Measurements from ENCODE around the gene GAREM2.

Gene GAREM2

DNA sequence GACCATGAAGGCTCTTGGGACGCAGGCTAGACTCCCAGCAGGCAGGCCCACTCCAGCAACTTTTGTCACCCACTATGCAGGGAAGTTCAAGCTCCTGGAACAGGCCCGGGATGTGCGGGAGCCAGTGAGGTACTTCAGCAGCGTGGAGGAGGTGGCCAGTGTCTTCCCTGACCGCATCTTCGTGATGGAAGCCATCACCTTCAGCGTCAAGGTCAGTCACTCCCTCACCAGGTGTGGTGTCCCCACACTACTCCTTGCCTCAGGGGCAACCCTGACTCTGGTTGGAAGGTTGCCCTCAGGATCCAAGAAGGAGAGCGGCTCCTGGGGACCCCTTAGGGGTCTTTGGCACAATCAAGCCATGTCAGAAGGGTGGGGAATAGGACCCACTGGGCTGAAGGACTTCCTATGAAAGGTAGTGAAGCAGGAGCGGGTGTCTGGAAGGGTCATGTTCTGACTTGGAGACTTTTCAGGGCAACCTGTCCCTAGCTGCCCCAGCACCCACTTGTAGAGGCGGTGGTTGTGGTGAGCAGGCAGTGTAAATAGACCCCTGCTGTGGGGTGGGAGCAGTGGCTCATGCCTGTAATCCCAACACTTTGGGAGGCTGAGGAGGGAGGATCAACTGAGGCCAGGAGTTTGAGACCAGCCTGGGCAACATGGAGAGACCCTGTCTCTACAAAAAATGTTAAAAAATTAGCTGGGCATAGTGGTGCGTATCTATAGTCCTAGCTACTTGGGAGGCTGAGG, 10.2 kb downstream of the GAREM2 start:
- no peak for FAIRE-seq
- no peak for TF ChIP-seq POLR2AphosphoS5 (IDR thresholded peaks at IDR 0.05; ENCODE audit: low read depth, low read length)
- no peak for TF ChIP-seq POLR2A (IDR thresholded peaks at IDR 0.05; ENCODE audit: low read depth, low read length)
- no peak for TF ChIP-seq TAF1 (IDR thresholded peaks at IDR 0.05; ENCODE audit: borderline replicate concordance, low read depth, low read length)
- no peak for DNase-seq (ENCODE audit: insufficient read length)

DNA sequence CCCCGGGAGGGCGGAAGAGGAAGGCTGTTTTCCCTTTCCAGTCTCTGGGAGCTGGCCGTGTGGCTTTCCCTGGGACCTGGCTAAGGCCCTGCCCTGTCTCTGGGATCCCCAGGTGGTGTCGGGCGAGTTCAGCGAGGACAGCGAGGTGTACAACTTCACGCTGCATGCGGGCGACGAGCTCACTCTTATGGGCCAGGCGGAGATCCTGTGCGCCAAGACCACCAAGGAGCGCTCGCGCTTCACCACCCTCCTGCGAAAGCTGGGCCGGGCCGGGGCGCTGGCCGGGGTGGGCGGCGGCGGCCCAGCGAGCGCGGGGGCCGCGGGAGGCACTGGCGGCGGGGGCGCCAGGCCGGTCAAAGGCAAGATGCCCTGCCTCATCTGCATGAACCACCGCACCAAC, 11.2 kb downstream of the GAREM2 start:
- DNase-seq (ENCODE audit: insufficient read length) (no peak), FAIRE-seq (no peak)
- TF ChIP-seq TAF1 (IDR thresholded peaks at IDR 0.05; ENCODE audit: borderline replicate concordance, low read depth, low read length) (no peak), POLR2AphosphoS5 (IDR thresholded peaks at IDR 0.05; ENCODE audit: low read depth, low read length) (no peak), POLR2A (IDR thresholded peaks at IDR 0.05; ENCODE audit: low read depth, low read length) (no peak)

DNA sequence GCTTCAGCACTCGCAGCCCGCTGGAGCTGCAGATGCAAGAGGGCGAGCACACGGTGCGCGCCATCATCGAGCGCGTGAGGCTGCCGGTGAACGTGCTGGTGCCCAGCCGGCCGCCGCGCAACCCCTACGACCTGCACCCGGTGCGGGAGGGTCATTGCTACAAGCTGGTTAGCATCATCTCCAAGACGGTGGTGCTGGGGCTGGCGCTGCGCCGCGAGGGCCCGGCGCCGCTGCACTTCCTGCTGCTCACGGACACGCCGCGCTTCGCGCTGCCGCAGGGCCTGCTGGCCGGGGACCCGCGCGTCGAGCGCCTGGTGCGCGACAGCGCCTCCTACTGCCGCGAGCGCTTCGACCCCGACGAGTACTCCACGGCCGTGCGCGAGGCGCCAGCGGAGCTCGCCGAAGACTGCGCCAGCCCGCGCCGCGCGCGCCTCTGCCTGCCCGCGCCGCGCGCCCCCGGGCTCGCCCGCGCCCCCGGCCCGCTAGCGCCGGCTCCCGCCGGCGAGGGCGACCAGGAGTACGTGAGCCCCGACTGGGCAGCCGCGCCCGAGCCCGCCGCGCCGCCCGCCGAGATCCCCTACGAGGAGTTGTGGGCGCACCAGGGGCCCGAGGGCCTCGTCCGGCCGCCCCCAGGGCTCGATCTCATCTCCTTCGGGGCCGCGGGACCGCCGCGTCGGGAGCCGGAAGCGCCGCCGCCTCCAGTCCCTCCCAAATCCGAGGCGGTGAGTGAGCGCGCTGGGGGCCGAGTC, 11.8 kb downstream of the GAREM2 start:
- peak; percentile 92 for DNase-seq (ENCODE audit: insufficient read length)
- TF ChIP-seq TAF1 (IDR thresholded peaks at IDR 0.05; ENCODE audit: borderline replicate concordance, low read depth, low read length) (no peak), POLR2A (IDR thresholded peaks at IDR 0.05; ENCODE audit: low read depth, low read length) (peak; percentile 64; the same call in 1 of the 2 replicates)
- FAIRE-seq = peak; percentile 24

DNA sequence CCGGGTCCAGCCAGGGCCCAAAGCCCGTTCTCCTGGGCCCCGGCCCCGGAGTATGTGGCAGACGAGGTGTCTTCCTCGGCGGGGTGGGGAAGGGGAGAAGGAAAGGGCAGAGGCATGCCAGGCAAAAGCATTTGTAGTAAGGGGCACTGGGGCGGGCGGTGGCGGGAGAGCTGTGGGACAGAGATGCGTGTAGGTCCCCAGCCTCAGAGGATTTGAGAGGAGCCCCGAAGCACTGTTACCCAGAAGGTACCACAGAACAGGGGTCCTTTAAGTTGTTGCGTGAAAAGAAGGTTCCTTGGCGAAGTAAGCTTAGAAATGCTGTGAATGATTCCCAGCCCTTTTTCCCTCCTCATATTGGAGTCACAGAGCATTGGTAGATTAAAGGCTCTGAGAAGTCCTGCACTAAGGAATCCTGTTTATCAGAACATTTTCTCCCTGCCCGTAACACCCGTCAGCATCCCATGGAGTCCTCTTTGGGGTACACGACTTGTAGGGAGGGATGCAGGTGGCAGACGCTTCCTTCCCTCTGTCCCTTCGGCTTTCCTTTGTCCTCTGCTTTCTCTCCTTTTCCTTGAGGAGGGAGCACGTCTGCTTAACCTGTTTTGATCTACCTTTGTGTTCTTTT, 12.5 kb downstream of the GAREM2 start:
- DNase-seq (ENCODE audit: insufficient read length) (no peak), FAIRE-seq (no peak)
- TF ChIP-seq POLR2AphosphoS5 (IDR thresholded peaks at IDR 0.05; ENCODE audit: low read depth, low read length) (no peak), POLR2A (IDR thresholded peaks at IDR 0.05; ENCODE audit: low read depth, low read length) (no peak), TAF1 (IDR thresholded peaks at IDR 0.05; ENCODE audit: borderline replicate concordance, low read depth, low read length) (no peak)

DNA sequence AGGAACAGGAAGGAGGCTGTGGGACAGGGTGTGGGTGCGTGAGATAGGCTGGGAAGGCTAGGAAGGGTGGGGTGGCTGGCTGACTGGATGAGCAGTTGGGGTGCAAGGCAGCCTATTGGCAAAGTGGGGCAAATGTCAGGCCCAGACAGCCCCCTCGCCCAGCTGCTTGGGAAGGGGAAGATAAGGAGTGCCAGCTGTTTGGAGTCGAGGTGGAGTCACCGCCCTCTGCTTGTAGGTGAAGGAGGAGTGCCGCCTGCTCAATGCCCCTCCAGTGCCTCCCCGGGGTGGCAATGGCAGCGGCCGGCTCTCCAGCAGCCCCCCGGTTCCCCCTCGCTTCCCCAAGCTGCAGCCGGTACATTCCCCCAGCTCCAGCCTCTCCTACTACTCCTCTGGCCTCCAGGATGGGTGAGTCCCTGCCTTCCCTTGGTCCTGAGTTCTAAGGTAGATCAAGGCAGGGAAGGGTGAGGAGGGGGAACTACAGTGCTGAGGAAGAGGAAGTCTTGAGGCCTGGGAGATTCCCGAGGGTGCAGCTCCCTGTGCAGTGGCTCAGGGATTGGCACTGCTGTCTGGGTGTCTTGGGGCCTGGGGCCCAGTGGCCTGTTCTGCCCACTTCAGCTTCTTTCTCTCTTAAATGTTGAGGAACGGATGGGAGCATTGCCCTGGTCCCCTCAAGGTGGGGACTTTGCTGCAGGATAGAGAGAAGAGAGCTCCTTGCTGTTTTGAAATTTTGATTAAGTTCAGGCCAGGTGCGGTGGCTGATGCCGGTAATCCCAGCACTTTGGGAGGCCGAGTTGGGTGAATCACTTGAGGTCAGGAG, 13.3 kb downstream of the GAREM2 start:
- TF ChIP-seq POLR2A (IDR thresholded peaks at IDR 0.05; ENCODE audit: low read depth, low read length) (no peak), POLR2AphosphoS5 (IDR thresholded peaks at IDR 0.05; ENCODE audit: low read depth, low read length) (no peak), TAF1 (IDR thresholded peaks at IDR 0.05; ENCODE audit: borderline replicate concordance, low read depth, low read length) (no peak)
- DNase-seq (ENCODE audit: insufficient read length) (no peak), FAIRE-seq (no peak)

DNA sequence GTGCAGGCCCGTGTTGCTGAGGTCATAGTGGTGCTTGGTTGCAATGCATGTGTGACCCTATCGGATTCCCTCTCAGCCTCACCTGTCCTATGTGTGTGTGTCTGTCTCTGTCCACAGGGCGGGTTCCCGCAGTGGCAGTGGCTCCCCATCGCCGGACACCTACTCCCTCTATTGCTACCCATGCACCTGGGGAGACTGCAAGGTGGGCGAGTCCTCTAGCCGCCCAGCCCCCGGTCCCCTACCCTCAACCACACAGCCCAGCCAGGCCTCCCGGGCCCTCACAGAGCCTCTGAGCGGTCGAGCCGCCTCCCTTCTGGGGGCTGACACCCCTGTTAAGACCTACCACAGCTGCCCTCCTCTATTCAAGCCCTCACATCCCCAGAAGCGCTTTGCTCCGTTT, 14.2 kb downstream of the GAREM2 start:
- no peak for FAIRE-seq
- TF ChIP-seq POLR2AphosphoS5 (IDR thresholded peaks at IDR 0.05; ENCODE audit: low read depth, low read length) = no peak
- TF ChIP-seq POLR2A (IDR thresholded peaks at IDR 0.05; ENCODE audit: low read depth, low read length) = no peak
- TF ChIP-seq TAF1 (IDR thresholded peaks at IDR 0.05; ENCODE audit: borderline replicate concordance, low read depth, low read length) = no peak
- no peak for DNase-seq (ENCODE audit: insufficient read length)

DNA sequence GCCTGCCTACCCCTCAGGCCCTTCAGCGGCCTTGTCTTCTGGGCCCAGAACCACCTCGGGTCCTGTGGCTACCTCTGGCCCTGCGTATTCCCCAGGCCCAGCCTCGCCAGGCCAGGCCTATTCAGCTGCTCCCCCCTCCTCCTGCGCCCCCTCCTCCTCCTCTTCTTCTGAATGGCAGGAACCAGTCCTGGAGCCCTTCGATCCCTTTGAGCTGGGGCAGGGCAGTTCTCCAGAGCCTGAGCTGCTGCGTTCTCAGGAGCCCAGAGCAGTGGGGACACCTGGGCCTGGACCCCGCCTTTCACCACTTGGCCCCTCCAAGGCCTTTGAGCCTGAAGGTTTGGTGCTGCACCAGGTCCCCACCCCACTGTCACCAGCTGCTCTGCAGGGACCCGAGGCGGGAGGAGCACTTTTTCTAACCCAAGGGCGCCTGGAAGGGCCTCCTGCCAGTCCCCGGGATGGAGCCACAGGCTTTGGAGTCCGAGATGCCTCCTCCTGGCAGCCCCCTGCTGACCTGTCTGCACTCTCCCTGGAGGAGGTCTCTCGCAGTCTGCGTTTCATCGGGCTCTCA, 14.7 kb downstream of the GAREM2 start:
- no peak for FAIRE-seq
- no peak for TF ChIP-seq POLR2AphosphoS5 (IDR thresholded peaks at IDR 0.05; ENCODE audit: low read depth, low read length)
- no peak for TF ChIP-seq TAF1 (IDR thresholded peaks at IDR 0.05; ENCODE audit: borderline replicate concordance, low read depth, low read length)
- TF ChIP-seq POLR2A (IDR thresholded peaks at IDR 0.05; ENCODE audit: low read depth, low read length) = no peak
- no peak for DNase-seq (ENCODE audit: insufficient read length)

DNA sequence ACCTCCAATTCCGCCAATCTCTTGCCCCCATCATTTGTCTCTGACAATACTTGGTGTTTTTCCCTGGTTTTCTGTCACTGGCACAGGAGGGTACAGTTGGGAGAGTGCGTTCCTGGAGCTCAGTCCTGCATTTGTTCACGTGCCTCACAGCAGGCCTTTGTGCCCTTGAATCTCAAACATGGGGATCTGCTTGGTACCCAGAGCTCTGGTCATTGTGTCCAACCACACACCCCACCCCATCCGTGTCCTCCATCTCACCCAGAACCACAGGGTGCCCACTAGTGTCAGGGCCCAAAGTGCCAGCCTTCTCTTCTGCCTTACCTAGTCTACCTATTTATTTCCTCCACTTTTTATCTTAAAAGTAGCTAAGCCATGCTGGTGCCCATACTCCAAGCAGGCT, 16.2 kb downstream of the GAREM2 start:
- no peak for FAIRE-seq
- TF ChIP-seq POLR2A (IDR thresholded peaks at IDR 0.05; ENCODE audit: low read depth, low read length) (no peak), POLR2AphosphoS5 (IDR thresholded peaks at IDR 0.05; ENCODE audit: low read depth, low read length) (no peak), TAF1 (IDR thresholded peaks at IDR 0.05; ENCODE audit: borderline replicate concordance, low read depth, low read length) (no peak)
- DNase-seq (ENCODE audit: insufficient read length) = no peak

DNA sequence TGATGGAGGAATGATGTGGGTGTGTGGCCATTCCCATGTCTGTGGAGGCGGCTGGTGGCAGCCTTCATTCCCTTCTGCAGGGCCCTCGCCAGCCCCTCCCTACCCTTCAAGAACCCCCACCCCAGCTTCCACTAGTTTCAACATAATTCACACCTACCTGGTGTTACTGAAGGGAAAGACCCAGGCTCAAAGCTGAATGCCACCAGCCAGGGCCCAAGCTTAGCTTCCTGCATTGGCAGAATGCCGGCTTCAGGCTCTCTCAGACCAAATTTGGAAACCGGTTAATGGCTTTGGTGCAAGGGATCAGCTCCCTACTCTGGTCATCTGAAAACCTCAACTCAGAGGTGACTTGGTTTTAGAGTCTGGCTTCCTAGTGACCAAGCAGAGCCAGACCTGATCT, 16.9 kb downstream of the GAREM2 start:
- TF ChIP-seq POLR2AphosphoS5 (IDR thresholded peaks at IDR 0.05; ENCODE audit: low read depth, low read length) = no peak
- FAIRE-seq (no peak), DNase-seq (ENCODE audit: insufficient read length) (no peak)

DNA sequence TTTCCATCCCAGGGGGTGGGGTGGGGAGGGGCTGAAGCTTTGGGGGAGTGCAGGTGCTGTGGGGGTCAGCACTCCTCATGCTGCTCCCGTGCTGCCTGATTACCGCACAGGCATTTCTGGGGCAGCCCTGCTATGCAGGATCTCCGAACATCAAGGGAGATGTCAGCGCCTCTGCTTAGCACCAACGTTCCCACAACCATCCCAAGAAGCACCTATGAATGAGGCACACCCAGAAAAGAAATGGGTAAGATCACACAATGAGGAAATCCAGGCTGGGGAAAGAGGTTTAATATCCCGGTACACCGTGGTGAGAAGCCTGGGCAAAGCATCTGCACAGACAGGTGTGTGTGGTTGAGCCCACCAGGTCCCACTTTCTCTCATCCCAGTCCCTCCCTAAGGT, 17.5 kb downstream of the GAREM2 start:
- TF ChIP-seq POLR2AphosphoS5 (IDR thresholded peaks at IDR 0.05; ENCODE audit: low read depth, low read length) (no peak), POLR2A (IDR thresholded peaks at IDR 0.05; ENCODE audit: low read depth, low read length) (no peak), TAF1 (IDR thresholded peaks at IDR 0.05; ENCODE audit: borderline replicate concordance, low read depth, low read length) (no peak)
- DNase-seq (ENCODE audit: insufficient read length) = no peak
- FAIRE-seq = no peak

Measured in GM12892 (cell line).